Heart left ventricle (tissue), 16 donors: ENCODE data around the gene NRARP. TPM values are rescaled to one million over a fixed set of nuclear protein-coding genes. Genes with fewer than 3 reads are reported as not detected.

Source experiments
- ATAC-seq, 4 donors: fragments of 200-7000 bp; cut with Tn5 transposase; one replicate each; pipeline ENCODE4 v1.9.1; 2020 to 2022; ENCODE audit warnings: moderate library complexity in 4 of 4, mild to moderate bottlenecking in 3 of 4, moderate number of reproducible peaks in 1 of 4
- DNase-seq, 5 donors: peaks; one replicate each; pipeline ENCODE4 v3.0.0-alpha.2; 2020
- H3K27ac ChIP-seq, 12 donors: fragments of 200-600 bp; sonication (generic) in 4 of 12; one replicate each; pipeline versions ENCODE4 v1.5.0 to v1.8.0; 2016 to 2022; ENCODE audit warnings: mild to moderate bottlenecking in 2 of 12
- H3K27me3 ChIP-seq, 9 donors: fragments of 200-600 bp; sonication (generic) in 2 of 9; one replicate each; pipeline versions ENCODE4 v1.5.1 to v1.8.0; 2016 to 2022; ENCODE audit warnings: mild to moderate bottlenecking in 3 of 9
- H3K36me3 ChIP-seq, 9 donors: fragments of 200-600 bp; sonication (generic) in 2 of 9; one replicate each; pipeline versions ENCODE4 v1.5.0 to v1.8.0; 2018 to 2022; ENCODE audit warnings: mild to moderate bottlenecking in 2 of 9
- H3K4me1 ChIP-seq, 12 donors: fragments of 200-600 bp; sonication (generic) in 4 of 12; one replicate each; pipeline versions ENCODE4 v1.5.0 to v1.8.0; 2016 to 2022; ENCODE audit warnings: mild to moderate bottlenecking in 3 of 12
- H3K4me3 ChIP-seq, 12 donors: fragments of 200-600 bp; sonication (generic) in 4 of 12; one replicate each; pipeline versions ENCODE4 v1.5.0 to v1.8.0; 2017 to 2022; ENCODE audit warnings: mild to moderate bottlenecking in 9 of 12, moderate library complexity in 4 of 12
- H3K9me3 ChIP-seq, 12 donors: fragments of 200-600 bp; sonication (generic) in 4 of 12; one replicate each; pipeline versions ENCODE4 v1.5.0 to v1.8.0; 2016 to 2022; ENCODE audit warnings: mild to moderate bottlenecking in 1 of 12
- CTCF ChIP-seq, 12 donors: fragments of 200-600 bp; sonication (generic) in 4 of 12; IDR thresholded peaks; one replicate each; pipeline versions ENCODE4 v1.5.0 to v1.8.0; 2018 to 2022; ENCODE audit warnings: antibody characterized with exemption in 12 of 12, mild to moderate bottlenecking in 5 of 12
- POLR2A ChIP-seq, 2 donors: fragments of 450-650 bp; IDR thresholded peaks; one replicate each; pipeline ENCODE4 v1.6.1; 2017; ENCODE audit warnings: antibody characterized with exemption in 2 of 2, mild to moderate bottlenecking in 2 of 2, moderate library complexity in 2 of 2
- WGBS, 4 donors: extraction: QIAGEN DNeasy Blood & Tissue Kit in 2 of 4; methylation state at CpG; one replicate each; pipeline versions ENCODE4 v1.1.5 to v1.1.7; 2013 to 2018; 5-methylcytosine and 5-hydroxymethylcytosine counted together
- intact Hi-C, 10 donors: fragments of 100-400 bp; cut with DNase I; formaldehyde crosslinking; loops; one replicate each; pipeline versions ENCODE4 v1.11.1 to v1.14.2; 2022
- polyA plus RNA-seq, 2 donors: library from polyadenylated mRNA; stranded (reverse); fragments of 200-250 nt; gene quantifications; one replicate each; pipeline ENCODE4 v1.2.3, GENCODE V29; 2013
- total RNA-seq, 9 donors: library from RNA; depleted of rRNA in 2 of 9; stranded (reverse); fragments of >200 nt in 2 of 9; fragmentation: NEBNext Ultra II Directional in 3 of 9; extraction: Animal tissue kit (Norgen Biotek cat#: 25700) in 3 of 9; gene quantifications; one replicate each; pipeline versions ENCODE4 v1.1.0 to v1.2.4, GENCODE V29; 2016 to 2023
- donor health status: ischemic (EF 13 %, LVEDD 7.1; RV severe dilation, severe dysfunction).
- donor health status: healthy with polysubstance abuse.
- donor health status: DM: no; HTN: yes; CAD: no.
- donor health status: DM: no; HTN: no; CAD: no.
- donor health status: ischemic (EF 25% LVEDD 6.9; RV normal size, moderate dysfunction).
- donor health status: ischemic (EF 25% LVEDD 5.7; RV mildly dilated, moderate dysfunction).
- donor health status: healthy.
- donor health status: DM: yes; HTN: yes; CAD: no.
- donor health status: ischemic (EF 35%, LVEDD 5.7; RV mildly dilated, moderate dysfunction).
- donor health status: nonischemic (EF 11% LVEDD 7.7; RV severe dilation, severe dysfunction).
- donor health status: DM: yes; HTN: yes; CAD: no.
- donor health status: PGD.
- donor health status: ischemic (EF 29% LVEDD 5.4; RV normal size, mild dysfunction).
- donor health status: nonischemic (EF 23%, LVEDD 6.1; RV moderate dilation, normal function).

NRARP gene
- total and polyA plus RNA-seq, 11 donors: 1.6 to 15.8 (median 9.3) TPM

- Histone ChIP-seq H3K27me3 (peaks cover 0 to 57% (median 20%) of the 10 kb centered on the region in 9 donors), H3K4me3 (peak overlapping the region in 11 of 12 donors; percentile 17 to 70 (median 52)), H3K36me3 (peaks cover 0 to 8% (median 0%) of the 10 kb centered on the region in 9 donors), H3K4me1 (peaks cover 0 to 55% (median 27%) of the 10 kb centered on the region in 12 donors), H3K27ac (peak overlapping the region in 5 of 12 donors; percentile 49 to 96 (median 89)), H3K9me3 (peaks cover 0 to 3% (median 0%) of the 10 kb centered on the region in 12 donors)
- intact Hi-C loops: loop anchor here in 9 of 10 donors (2.0 to 10.0 kb wide), 6 partner anchors 112 to 233 kb away; no protein-coding TSS in a partner anchor
- TF ChIP-seq CTCF (IDR thresholded peaks at IDR 0.05): peak in 10 of 12 donors; percentile 19 to 39 (median 30)
- TF ChIP-seq POLR2A (IDR thresholded peaks at IDR 0.05): no peak
- WGBS, 4 donors: 20 to 39% (median 25%) methylated on average over 20 to 35 of the region's 35 CpGs
- ATAC-seq: peak in 2 of 4 donors; percentile 2 to 12
- peak in 4 of 5 donors; percentile 31 to 63 (median 40) for DNase-seq
Observed at GRCh38 chr9:137294681-137295237, 7.3 kb downstream of the NRARP start.

GRCh38 chr9:137294091-137294680 lies 7.9 kb downstream of the NRARP start:
- ATAC-seq (peak in 3 of 4 donors; percentile 5 to 45 (median 31)), DNase-seq (peak in 3 of 5 donors; percentile 36 to 40 (median 37))
- Histone ChIP-seq H3K9me3 (peaks cover 0 to 3% (median 0%) of the 10 kb centered on the region in 12 donors), H3K4me3 (no peak overlapping the region), H3K36me3 (peaks cover 0 to 4% (median 0%) of the 10 kb centered on the region in 9 donors), H3K4me1 (peaks cover 0 to 49% (median 25%) of the 10 kb centered on the region in 12 donors), H3K27me3 (peaks cover 0 to 52% (median 20%) of the 10 kb centered on the region in 9 donors), H3K27ac (peak overlapping the region in 1 of 12 donors; percentile 89)
- intact Hi-C loops: loop anchor here in 6 of 10 donors (2.0 to 10.0 kb wide), 6 partner anchors 113 to 233 kb away; no protein-coding TSS in a partner anchor
- WGBS, 4 donors: 32 to 40% (median 34%) methylated on average over 11 of the region's 11 CpGs
- TF ChIP-seq CTCF (IDR thresholded peaks at IDR 0.05) (no peak), POLR2A (IDR thresholded peaks at IDR 0.05) (no peak)

- H3K9me3 ChIP-seq: peaks cover 0 to 3% (median 0%) of the 10 kb centered on the region in 12 donors
- DNase-seq (no peak), ATAC-seq (no peak)
- peaks cover 0 to 45% (median 25%) of the 10 kb centered on the region in 12 donors for H3K4me1 ChIP-seq
- TF ChIP-seq POLR2A (IDR thresholded peaks at IDR 0.05) (no peak), CTCF (IDR thresholded peaks at IDR 0.05) (no peak)
- no peak overlapping the region for H3K27ac ChIP-seq
- 69 to 79% (median 73%) methylated on average over 29 of the region's 29 CpGs for WGBS, 4 donors
- peaks cover 0 to 46% (median 15%) of the 10 kb centered on the region in 9 donors for H3K27me3 ChIP-seq
- H3K36me3 ChIP-seq: no peaks in the 10 kb centered on the region
- H3K4me3 ChIP-seq: no peak overlapping the region
- intact Hi-C loops: loop anchor here in 6 of 10 donors (2.0 to 10.0 kb wide), 6 partner anchors 113 to 234 kb away; no protein-coding TSS in a partner anchor
Observed at GRCh38 chr9:137293482-137294090, 8.5 kb downstream of the NRARP start.
